Measurements from ENCODE around the gene FAM53B. TPM values are rescaled to one million over a fixed set of nuclear protein-coding genes. Genes with fewer than 3 reads are reported as not detected.

The FAM53B gene
- total RNA-seq, 1 experiment from 2014 or later: 14.9 TPM

- Mint-ChIP-seq H3K27me3 (ENCODE audit: insufficient read depth, unreplicated experiment) (no peaks in the 10 kb centered on the region), H3K4me1 (ENCODE audit: insufficient read depth, unreplicated experiment) (no peaks in the 10 kb centered on the region), H3K4me3 (ENCODE audit: unreplicated experiment) (no peak overlapping the region), H3K9me3 (ENCODE audit: unreplicated experiment) (no peaks in the 10 kb centered on the region), H3K36me3 (ENCODE audit: insufficient read depth, unreplicated experiment) (peaks cover 52% of the 10 kb centered on the region), H3K27ac (ENCODE audit: low read depth, unreplicated experiment) (no peak overlapping the region)
- no TSS peak for BruUV-seq (replicated peaks)
- no peak for DNase-seq (ENCODE audit: unreplicated experiment)
- ChIA-PET POLR2A (no interaction called here), CTCF (interaction anchor here (0.7 to 1.1 kb wide), 5 partner anchors 21 to 724 kb away, joined by 3 to 4 read pairs (median 3); no protein-coding TSS in a partner anchor)
- intact Hi-C loops (cut with micrococcal nuclease): no loop called here
- no peak for TF ChIP-seq CTCF (IDR thresholded peaks at IDR 0.05; ENCODE audit: unreplicated experiment)
Observed at GRCh38 chr10:124697443-124697836, 46.7 kb downstream of the FAM53B start.

GRCh38 chr10:124696446-124697392 is 47.5 kb downstream of the FAM53B start:
- peaks cover 50% of the 10 kb centered on the region for H3K36me3 Mint-ChIP-seq (ENCODE audit: insufficient read depth, unreplicated experiment)
- ChIA-PET CTCF (interaction anchor here (0.6 to 1.1 kb wide), 5 partner anchors 22 to 723 kb away, joined by 3 read pairs; no protein-coding TSS in a partner anchor), POLR2A (no interaction called here)
- intact Hi-C loops (cut with micrococcal nuclease): no loop called here
- TF ChIP-seq CTCF (IDR thresholded peaks at IDR 0.05; ENCODE audit: unreplicated experiment): no peak
- BruUV-seq (replicated peaks): no TSS peak
- H3K27ac Mint-ChIP-seq (ENCODE audit: low read depth, unreplicated experiment): no peak overlapping the region
- no peak overlapping the region for H3K4me3 Mint-ChIP-seq (ENCODE audit: unreplicated experiment)
- DNase-seq (ENCODE audit: unreplicated experiment): no peak
- H3K9me3 Mint-ChIP-seq (ENCODE audit: unreplicated experiment): no peaks in the 10 kb centered on the region
- no peaks in the 10 kb centered on the region for H3K27me3 Mint-ChIP-seq (ENCODE audit: insufficient read depth, unreplicated experiment)
- no peaks in the 10 kb centered on the region for H3K4me1 Mint-ChIP-seq (ENCODE audit: insufficient read depth, unreplicated experiment)

GRCh38 chr10:124695259-124695658 is 48.9 kb downstream of the FAM53B start:
- Mint-ChIP-seq H3K27me3 (ENCODE audit: insufficient read depth, unreplicated experiment) (no peaks in the 10 kb centered on the region), H3K4me3 (ENCODE audit: unreplicated experiment) (no peak overlapping the region), H3K27ac (ENCODE audit: low read depth, unreplicated experiment) (no peak overlapping the region), H3K36me3 (ENCODE audit: insufficient read depth, unreplicated experiment) (peaks cover 51% of the 10 kb centered on the region), H3K9me3 (ENCODE audit: unreplicated experiment) (no peaks in the 10 kb centered on the region), H3K4me1 (ENCODE audit: insufficient read depth, unreplicated experiment) (no peaks in the 10 kb centered on the region)
- ChIA-PET POLR2A (no interaction called here), CTCF (no interaction called here)
- intact Hi-C loops (cut with micrococcal nuclease): no loop called here
- no TSS peak for BruUV-seq (replicated peaks)
- TF ChIP-seq CTCF (IDR thresholded peaks at IDR 0.05; ENCODE audit: unreplicated experiment): no peak
- no peak for DNase-seq (ENCODE audit: unreplicated experiment)

GRCh38 chr10:124694481-124695220 is 49.5 kb downstream of the FAM53B start:
- POLR2A ChIA-PET: no interaction called here
- no peak overlapping the region for H3K27ac Mint-ChIP-seq (ENCODE audit: low read depth, unreplicated experiment)
- H3K9me3 Mint-ChIP-seq (ENCODE audit: unreplicated experiment): no peaks in the 10 kb centered on the region
- DNase-seq (ENCODE audit: unreplicated experiment): no peak
- BruUV-seq (replicated peaks): no TSS peak
- intact Hi-C loops (cut with micrococcal nuclease): no loop called here
- no peak overlapping the region for H3K4me3 Mint-ChIP-seq (ENCODE audit: unreplicated experiment)
- no peaks in the 10 kb centered on the region for H3K27me3 Mint-ChIP-seq (ENCODE audit: insufficient read depth, unreplicated experiment)
- CTCF ChIA-PET: no interaction called here
- peaks cover under 1% of the 10 kb centered on the region for H3K4me1 Mint-ChIP-seq (ENCODE audit: insufficient read depth, unreplicated experiment)
- H3K36me3 Mint-ChIP-seq (ENCODE audit: insufficient read depth, unreplicated experiment): peaks cover 57% of the 10 kb centered on the region
- no peak for TF ChIP-seq CTCF (IDR thresholded peaks at IDR 0.05; ENCODE audit: unreplicated experiment)

Measured in MCF 10A (cell line).